HG02943 (cell line): Measurements from ENCODE around the gene MYBPC2.
A peak's percentile ranks its signal among the peaks of the same experiment; 100 is the strongest.
"Not testable (repeated sequence)": the region's sequence is repeated elsewhere in the genome, so short reads cannot be mapped to it uniquely, and the experiment has no call there.

Experiments used
- ATAC-seq: cut with Tn5 transposase; IDR thresholded peaks from one replicate; pipeline ENCODE4 v1.9.1; 2021; ENCODE audit warnings: mild to moderate bottlenecking, low read depth, moderate library complexity; ENCODE audit not compliant: unreplicated experiment

MYBPC2 gene

GRCh38 chr19:50432221-50433028, at the start of gene MYBPC2:
Gene MYBPC2, plus strand, starts transcription at chr19:50432892. Its CDS starts 62 bp downstream, at chr19:50432954.
- no peak for ATAC-seq

GRCh38 chr19:50383001-50383851, 49.5 kb upstream of the MYBPC2 start:
- no peak for ATAC-seq

- ATAC-seq: peak; percentile 72
Measured at GRCh38 chr19:50383852-50384684, 48.6 kb upstream of the MYBPC2 start, which contains the start of gene POLD1. Gene POLD1, plus strand, starts transcription at chr19:50384347. Its CDS starts 14,505 bp downstream, at chr19:50398852.

GRCh38 chr19:50384685-50385535, 47.8 kb upstream of the MYBPC2 start:
- no peak for ATAC-seq

GRCh38 chr19:50387176-50387867, 45.4 kb upstream of the MYBPC2 start:
- no peak for ATAC-seq

- ATAC-seq: no peak
Measured at GRCh38 chr19:50387868-50388245, 44.8 kb upstream of the MYBPC2 start.

- not testable (repeated sequence) for ATAC-seq
Measured at GRCh38 chr19:50390295-50390694, 42.4 kb upstream of the MYBPC2 start.

GRCh38 chr19:50390952-50391351, 41.7 kb upstream of the MYBPC2 start:
- not testable (repeated sequence) for ATAC-seq

- no peak for ATAC-seq
Measured at GRCh38 chr19:50392759-50393158, 39.9 kb upstream of the MYBPC2 start.

GRCh38 chr19:50393589-50393988, 39.1 kb upstream of the MYBPC2 start:
- no peak for ATAC-seq

- no peak for ATAC-seq
Measured at GRCh38 chr19:50394017-50394416, 38.7 kb upstream of the MYBPC2 start.

GRCh38 chr19:50398675-50399367, 33.9 kb upstream of the MYBPC2 start:
- no peak for ATAC-seq

- ATAC-seq: no peak
Measured at GRCh38 chr19:50399368-50399745, 33.3 kb upstream of the MYBPC2 start.

GRCh38 chr19:50401605-50402450, 30.9 kb upstream of the MYBPC2 start:
- ATAC-seq: no peak

GRCh38 chr19:50402544-50403301, 30.0 kb upstream of the MYBPC2 start:
- ATAC-seq: no peak

- ATAC-seq: no peak
Measured at GRCh38 chr19:50406156-50406820, 26.4 kb upstream of the MYBPC2 start.
